LNCAP (cell line): Measurements from ENCODE around the gene UGT8.

Experiments used
- TF ChIP-seq, protein P1 (sequence below): fragments of 450-650 bp; IDR thresholded peaks from 2 replicates; pipeline ENCODE4 v1.5.1; 2017; ENCODE audit warnings: mild to moderate bottlenecking

Gene UGT8

DNA sequence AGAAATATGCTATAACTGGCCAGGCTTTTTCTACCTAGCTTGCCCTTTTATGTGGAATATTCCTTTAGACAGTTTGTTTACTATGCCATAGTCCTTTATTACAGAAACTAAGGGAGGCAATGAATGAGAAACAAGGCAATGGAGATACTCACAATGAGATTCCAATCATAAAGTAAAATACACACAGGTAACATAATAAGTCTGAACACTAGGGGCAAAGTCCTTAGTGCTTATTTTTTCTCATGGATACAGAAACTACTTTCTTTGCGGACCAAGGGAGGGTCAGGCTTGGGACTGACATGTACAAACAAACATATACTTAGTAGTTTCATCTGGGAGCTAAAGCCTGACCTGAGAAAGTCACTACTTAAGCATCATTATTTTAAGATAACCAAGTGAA is 16.0 kb upstream of the UGT8 start:
- TF ChIP-seq, protein P1, sequence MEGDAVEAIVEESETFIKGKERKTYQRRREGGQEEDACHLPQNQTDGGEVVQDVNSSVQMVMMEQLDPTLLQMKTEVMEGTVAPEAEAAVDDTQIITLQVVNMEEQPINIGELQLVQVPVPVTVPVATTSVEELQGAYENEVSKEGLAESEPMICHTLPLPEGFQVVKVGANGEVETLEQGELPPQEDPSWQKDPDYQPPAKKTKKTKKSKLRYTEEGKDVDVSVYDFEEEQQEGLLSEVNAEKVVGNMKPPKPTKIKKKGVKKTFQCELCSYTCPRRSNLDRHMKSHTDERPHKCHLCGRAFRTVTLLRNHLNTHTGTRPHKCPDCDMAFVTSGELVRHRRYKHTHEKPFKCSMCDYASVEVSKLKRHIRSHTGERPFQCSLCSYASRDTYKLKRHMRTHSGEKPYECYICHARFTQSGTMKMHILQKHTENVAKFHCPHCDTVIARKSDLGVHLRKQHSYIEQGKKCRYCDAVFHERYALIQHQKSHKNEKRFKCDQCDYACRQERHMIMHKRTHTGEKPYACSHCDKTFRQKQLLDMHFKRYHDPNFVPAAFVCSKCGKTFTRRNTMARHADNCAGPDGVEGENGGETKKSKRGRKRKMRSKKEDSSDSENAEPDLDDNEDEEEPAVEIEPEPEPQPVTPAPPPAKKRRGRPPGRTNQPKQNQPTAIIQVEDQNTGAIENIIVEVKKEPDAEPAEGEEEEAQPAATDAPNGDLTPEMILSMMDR: no peak

DNA sequence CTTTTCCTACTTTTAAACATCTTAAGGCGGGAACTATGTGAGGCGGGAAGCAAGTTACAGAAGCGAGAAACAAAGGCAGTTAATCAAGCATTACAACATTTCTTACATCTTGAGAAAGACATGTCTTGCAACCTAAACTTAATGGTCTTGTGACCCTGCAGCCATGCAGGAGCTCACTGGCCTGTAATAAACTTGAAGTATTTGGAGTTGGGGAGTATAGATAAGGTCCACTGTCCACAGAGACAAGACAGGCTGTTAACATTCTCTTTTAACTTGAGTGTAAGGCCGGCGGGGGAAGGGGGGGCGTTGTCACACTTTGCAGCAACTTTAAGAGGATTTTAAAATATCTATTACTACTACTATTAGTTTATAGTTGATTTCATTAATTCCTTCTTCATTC is 10.3 kb upstream of the UGT8 start:
- TF ChIP-seq, protein P1: no peak

DNA sequence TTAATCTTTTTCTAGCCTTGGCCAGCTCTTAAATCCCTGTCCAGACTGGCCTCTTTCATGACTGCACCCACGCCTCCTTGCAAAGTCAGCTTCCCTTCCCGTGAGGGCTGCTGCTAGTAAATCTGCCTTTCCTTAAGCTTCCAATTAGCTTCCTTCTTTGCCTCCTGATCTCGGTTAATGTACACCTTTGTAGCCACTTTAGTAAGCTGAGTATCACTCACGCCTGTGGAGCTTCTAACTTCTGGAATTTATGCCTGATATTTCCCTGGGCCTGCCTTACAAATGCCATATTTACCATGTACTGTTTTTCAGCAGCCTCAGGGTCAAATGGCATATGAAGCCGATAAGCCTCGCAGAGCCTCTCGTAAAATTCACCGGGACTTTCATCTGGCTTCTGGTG is 5.1 kb upstream of the UGT8 start:
- TF ChIP-seq, protein P1: no peak

DNA sequence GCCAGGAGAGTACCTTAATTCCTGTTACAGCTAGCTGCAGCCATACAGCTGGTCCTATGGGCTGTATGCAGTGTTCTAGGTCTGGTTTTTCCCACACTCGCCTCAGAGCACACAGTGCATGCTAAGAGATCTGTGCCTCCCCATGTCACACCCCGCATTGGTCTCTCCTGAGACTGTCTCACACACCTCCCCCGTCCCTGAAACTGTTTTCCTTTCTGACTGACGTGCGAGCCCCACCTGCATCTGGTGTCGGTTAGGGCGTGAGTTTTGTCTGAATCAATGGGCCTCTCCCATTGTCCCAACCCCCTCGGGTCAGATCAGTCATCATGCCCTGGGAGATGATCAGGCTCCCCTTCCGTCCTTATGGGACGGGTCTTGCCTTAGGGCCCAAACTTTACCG is 3.4 kb upstream of the UGT8 start:
- TF ChIP-seq, protein P1: no peak

DNA sequence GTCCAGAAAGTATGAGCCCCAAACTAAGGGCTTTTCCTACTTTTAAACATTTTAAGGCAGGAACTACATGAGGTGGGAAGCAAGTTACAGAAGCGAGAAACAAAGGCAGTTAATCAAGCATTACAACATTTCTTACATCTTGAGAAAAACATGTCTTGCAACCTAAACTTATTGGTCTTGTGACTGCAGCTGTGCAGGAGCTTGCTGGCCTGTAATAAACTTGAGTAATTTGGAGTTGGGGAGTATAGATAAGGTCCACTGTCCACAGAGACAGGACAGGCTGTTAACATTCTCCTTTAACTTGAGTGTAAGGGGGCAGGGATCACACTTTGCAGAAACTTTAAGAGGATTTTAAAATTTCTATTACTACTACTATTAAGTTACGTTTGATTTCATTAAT is 2.7 kb upstream of the UGT8 start:
- TF ChIP-seq, protein P1: no peak

DNA sequence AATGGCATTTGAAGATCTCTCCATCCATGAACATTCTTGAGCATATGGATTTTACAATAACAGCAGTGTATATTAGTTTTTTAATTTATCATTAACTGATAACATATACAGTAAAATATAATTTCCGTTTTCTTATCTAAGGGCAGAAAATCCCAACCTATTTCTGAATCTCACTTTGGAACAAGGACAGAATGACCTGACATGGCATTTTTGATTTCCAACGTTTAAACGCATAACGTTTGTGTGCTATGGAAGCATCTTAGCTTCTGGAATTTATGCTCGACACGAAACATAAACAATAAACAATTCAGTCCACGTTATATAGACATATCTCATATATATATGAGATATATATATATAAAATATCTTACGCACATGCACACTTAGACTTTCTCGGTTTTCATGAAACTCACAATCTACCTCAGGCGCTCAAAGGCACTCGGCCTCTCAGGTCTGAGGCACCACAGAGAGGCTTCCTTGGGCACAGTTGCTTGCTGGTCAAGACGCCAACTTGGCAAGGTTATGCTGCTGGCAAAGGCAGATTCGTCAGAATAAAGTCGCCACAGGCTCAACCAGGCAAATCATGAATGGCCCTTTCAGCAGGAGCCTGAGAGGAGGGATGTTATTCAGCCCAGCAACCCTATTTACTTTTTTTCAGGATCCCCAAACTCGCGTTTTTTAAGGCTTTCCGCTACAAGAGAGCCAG is 1.0 kb upstream of the UGT8 start:
- TF ChIP-seq, protein P1: no peak

DNA sequence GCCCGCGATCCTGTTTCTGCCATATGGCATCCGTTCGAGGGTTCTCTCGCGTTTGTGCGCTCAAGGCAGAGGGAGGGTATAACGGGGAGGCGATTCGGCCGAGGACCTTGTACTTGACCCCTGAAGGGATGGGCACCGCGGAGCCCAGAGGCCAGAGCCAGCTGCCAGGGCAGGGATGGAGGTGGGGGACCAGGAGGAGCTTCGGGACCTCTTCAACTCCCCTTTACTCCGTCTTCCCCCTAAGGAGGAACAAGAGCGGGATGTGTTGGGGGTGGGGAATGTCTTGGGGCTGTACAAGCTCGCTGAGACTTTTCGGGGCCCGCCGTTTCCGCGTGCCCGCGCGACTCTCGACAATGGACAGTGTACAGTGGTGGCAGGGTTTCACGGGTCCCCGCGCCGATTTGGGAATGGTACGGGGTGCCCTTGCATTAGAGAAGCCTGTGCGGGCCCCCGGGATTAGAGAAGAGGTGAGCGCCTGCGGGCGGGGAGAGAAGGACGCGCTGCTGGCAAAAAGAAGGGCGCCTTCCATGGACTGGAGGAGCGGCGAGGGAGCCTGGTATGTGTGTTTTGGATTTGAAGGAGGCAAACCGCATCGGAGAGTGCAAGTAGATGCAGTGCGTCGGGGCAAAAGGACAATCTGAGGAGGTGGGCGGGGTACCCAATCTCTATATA is 760 bp downstream of the UGT8 start:
- TF ChIP-seq, protein P1: no peak
